Brain microvascular endothelial cell (primary cell): ENCODE data around the gene TOR2A.
A peak's percentile ranks its signal among the peaks of the same experiment; 100 is the strongest.

Experiments
- DNase-seq: peaks from one replicate; pipeline ENCODE4 v3.0.0-alpha.2; 2020
- H3K27ac ChIP-seq: fragments of 250-450 bp; sonication (Bioruptor Pico); 2 replicates; pipeline ENCODE4 v1.5.1; 2020; ENCODE audit warnings: mild to moderate bottlenecking, moderate library complexity
- H3K27me3 ChIP-seq: fragments of 250-450 bp; sonication (Bioruptor Pico); replicated peaks from 2 replicates; pipeline ENCODE4 v1.5.1; 2020; ENCODE audit warnings: mild to moderate bottlenecking
- H3K36me3 ChIP-seq: fragments of 250-450 bp; sonication (Bioruptor Pico); replicated peaks from 2 replicates; pipeline ENCODE4 v1.5.1; 2020; ENCODE audit warnings: mild to moderate bottlenecking
- H3K4me3 ChIP-seq: 2 replicates; pipeline ENCODE4 v1.5.1; 2011; ENCODE audit warnings: low read depth, mild to moderate bottlenecking, control low read depth, low read length, moderate library complexity
- CTCF ChIP-seq: IDR thresholded peaks from 2 replicates; pipeline ENCODE4 v1.5.1; 2011; ENCODE audit warnings: low read depth, mild to moderate bottlenecking, moderate library complexity, low read length, control low read depth, inconsistent platforms; ENCODE audit errors: missing control alignments
- in situ Hi-C: cut with HindIII; loops from 2 replicates; pipeline ENCODE4 v1.10.0; 2017; ENCODE audit warnings: low sequenced_read_pairs, low pct_ligation_motif_present

Gene TOR2A

GRCh38 chr9:127773981-127774380, 38.9 kb upstream of the TOR2A start:
- no peaks in the 10 kb centered on the region for H3K27me3 ChIP-seq
- no peak overlapping the region for H3K27ac ChIP-seq
- no peak for DNase-seq
- no peaks in the 10 kb centered on the region for H3K36me3 ChIP-seq
- in situ Hi-C loops: loop anchor here (25.0 kb wide), 1 partner anchor 88 kb away; the partner anchor contains the start of gene ENG
- TF ChIP-seq CTCF: no peak
- H3K4me3 ChIP-seq: no peak overlapping the region

- no peak for TF ChIP-seq CTCF
- no peaks in the 10 kb centered on the region for H3K27me3 ChIP-seq
- DNase-seq: no peak
- H3K4me3 ChIP-seq: no peak overlapping the region
- no peaks in the 10 kb centered on the region for H3K36me3 ChIP-seq
- H3K27ac ChIP-seq: no peak overlapping the region
- in situ Hi-C loops: loop anchor here (25.0 kb wide), 1 partner anchor 89 kb away; the partner anchor contains the start of gene ENG
Measured at GRCh38 chr9:127773272-127773671, 38.2 kb upstream of the TOR2A start.

DNA sequence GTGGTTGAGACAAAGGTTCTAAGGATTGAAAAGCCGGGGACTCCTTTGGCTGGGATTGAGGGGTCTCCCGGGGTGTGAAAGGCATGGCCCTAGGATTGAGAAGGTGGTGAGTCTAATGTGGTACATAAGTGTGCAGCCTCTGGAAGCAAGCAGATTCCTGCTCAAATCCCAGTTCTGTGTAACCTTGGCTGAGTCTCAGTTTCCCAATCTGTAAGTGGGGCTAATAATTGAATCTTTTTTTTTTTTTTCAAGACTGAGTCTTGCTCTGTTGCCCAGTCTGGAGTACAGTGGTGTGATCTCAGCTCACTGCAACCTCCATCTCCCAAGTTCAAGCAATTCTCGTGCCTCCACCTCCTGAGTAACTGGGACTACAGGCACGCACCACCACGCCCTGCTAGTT, 37.5 kb upstream of the TOR2A start:
- in situ Hi-C loops: loop anchor here (25.0 kb wide), 1 partner anchor 90 kb away; the partner anchor contains the start of gene ENG
- TF ChIP-seq CTCF: no peak
- no peak overlapping the region for H3K27ac ChIP-seq
- no peaks in the 10 kb centered on the region for H3K36me3 ChIP-seq
- H3K4me3 ChIP-seq: no peak overlapping the region
- no peaks in the 10 kb centered on the region for H3K27me3 ChIP-seq
- no peak for DNase-seq

DNA sequence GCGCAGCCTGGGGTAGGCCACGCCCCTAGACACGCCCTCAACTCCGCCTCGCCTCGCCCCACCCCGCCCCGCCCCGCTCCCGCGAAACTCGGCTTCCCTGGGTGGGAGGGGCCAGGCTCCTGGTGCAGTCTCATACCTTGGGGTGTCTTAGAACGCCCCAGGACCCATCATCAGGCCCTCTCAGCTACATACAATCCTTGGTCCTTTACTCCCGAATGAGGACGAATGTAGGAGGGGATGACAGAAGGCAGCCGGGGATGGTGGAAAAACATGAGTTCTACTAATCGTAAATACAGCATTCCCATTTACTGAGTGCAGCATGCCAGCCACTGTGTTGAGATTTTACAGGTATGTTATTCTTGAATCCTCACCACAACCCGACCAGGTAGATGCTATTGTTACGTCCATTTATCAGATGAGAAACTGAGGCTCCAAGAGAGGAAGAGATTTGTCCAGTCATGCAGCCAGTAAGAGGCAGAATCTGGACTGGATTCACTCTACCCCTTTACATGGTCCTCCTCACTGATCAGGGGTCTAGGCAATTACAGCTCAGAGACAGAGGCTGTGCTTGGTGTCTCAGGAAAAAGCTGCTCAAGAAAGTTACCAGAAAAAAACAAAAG, 36.6 kb upstream of the TOR2A start:
- no peak overlapping the region for H3K27ac ChIP-seq
- H3K27me3 ChIP-seq: no peaks in the 10 kb centered on the region
- TF ChIP-seq CTCF: no peak
- DNase-seq: no peak
- in situ Hi-C loops: loop anchor here (25.0 kb wide), 1 partner anchor 91 kb away; the partner anchor contains the start of gene ENG
- H3K4me3 ChIP-seq: peak overlapping the region; percentile 56
- H3K36me3 ChIP-seq: no peaks in the 10 kb centered on the region

GRCh38 chr9:127770905-127771569, 35.9 kb upstream of the TOR2A start:
- DNase-seq: peak; percentile 97
- Histone ChIP-seq H3K4me3 (peak overlapping the region; percentile 56), H3K36me3 (no peaks in the 10 kb centered on the region), H3K27ac (no peak overlapping the region), H3K27me3 (no peaks in the 10 kb centered on the region)
- TF ChIP-seq CTCF: no peak
- in situ Hi-C loops: loop anchor here (25.0 kb wide), 1 partner anchor 91 kb away; the partner anchor contains the start of gene ENG
